HepG2 (cell line): ENCODE results near the gene TK2. TPM values are rescaled to one million over a fixed set of nuclear protein-coding genes. Genes with fewer than 3 reads are reported as not detected.

Source experiments
- EP300 ChIP-seq, 3 experiments: sonication (generic) in 1 of 3; formaldehyde crosslinking in 1 of 3; IDR thresholded peaks; 2 replicates each; pipeline versions ENCODE4 v1.5.1 to v1.6.1; 2011 to 2020; ENCODE audit warnings: low read depth in 2 of 3, low read length in 2 of 3, borderline replicate concordance in 1 of 3, improper control_type of control experiment in 1 of 3, mild to moderate bottlenecking in 1 of 3, missing genetic modification reagents in 1 of 3, moderate library complexity in 1 of 3
- ERF ChIP-seq: IDR thresholded peaks from 2 replicates; pipeline ENCODE4 v1.6.1; 2018; ENCODE audit warnings: missing biosample characterization, missing genetic modification reagents
- ETV5 ChIP-seq: IDR thresholded peaks from 2 replicates; pipeline ENCODE4 v1.6.1; 2018; ENCODE audit warnings: missing biosample characterization, missing genetic modification reagents, inconsistent platforms, borderline replicate concordance
- FOXP1 ChIP-seq, 2 experiments: fragments of 450-650 bp in 1 of 2; IDR thresholded peaks; 2 replicates each; pipeline ENCODE4 v1.6.1; 2017 to 2018; ENCODE audit warnings: antibody characterized with exemption in 1 of 2
- HMG20B ChIP-seq: conservative IDR thresholded peaks from 2 replicates; pipeline ENCODE4 v1.6.1; 2016; ENCODE audit warnings: missing genetic modification reagents, missing compliant biosample characterization
- KDM2A ChIP-seq: sonication (generic); formaldehyde crosslinking; IDR thresholded peaks from 2 replicates; pipeline ENCODE4 v1.4.0; 2020; ENCODE audit warnings: low read depth, missing genetic modification reagents, borderline replicate concordance
- KLF11 ChIP-seq: IDR thresholded peaks from 2 replicates; pipeline ENCODE4 v1.6.1; 2016; ENCODE audit warnings: missing compliant biosample characterization
- MXI1 ChIP-seq: IDR thresholded peaks from 3 replicates; pipeline ENCODE4 v1.6.1; 2012; ENCODE audit warnings: low read depth, low read length, inconsistent platforms, borderline replicate concordance
- NFE2L2 ChIP-seq: fragments of 150-350 bp; IDR thresholded peaks from 2 replicates; pipeline ENCODE4 v1.6.1; 2014; ENCODE audit warnings: low read length
- NR2F1 ChIP-seq, 2 experiments: fragments of 450-650 bp in 1 of 2; formaldehyde crosslinking in 1 of 2; IDR thresholded peaks; 2 replicates each; pipeline versions ENCODE4 v1.5.0 to v1.6.1; 2016 to 2020; ENCODE audit warnings: mild to moderate bottlenecking in 1 of 2, missing compliant biosample characterization in 1 of 2, missing genetic modification reagents in 1 of 2, moderate library complexity in 1 of 2
- RORA ChIP-seq: sonication (generic); formaldehyde crosslinking; IDR thresholded peaks from 2 replicates; pipeline ENCODE4 v1.5.0; 2020; ENCODE audit warnings: mild to moderate bottlenecking, missing genetic modification reagents, moderate library complexity
- SOX6 ChIP-seq, 2 experiments: fragments of 450-650 bp in 1 of 2; sonication (generic) in 1 of 2; formaldehyde crosslinking in 1 of 2; IDR thresholded peaks; 2 replicates each; pipeline versions ENCODE4 v1.4.0 to v1.6.1; 2017 to 2020; ENCODE audit warnings: antibody characterized with exemption in 1 of 2, mild to moderate bottlenecking in 1 of 2, missing genetic modification reagents in 1 of 2
- TEAD3 ChIP-seq: optimal IDR thresholded peaks from 2 replicates; pipeline ENCODE3; 2016; ENCODE audit warnings: borderline replicate concordance
- TSC22D2 ChIP-seq: sonication (generic); formaldehyde crosslinking; IDR thresholded peaks from 2 replicates; pipeline ENCODE4 v1.5.1; 2020; ENCODE audit warnings: missing genetic modification reagents, mild to moderate bottlenecking, borderline replicate concordance
- ZBTB7B ChIP-seq: sonication (generic); formaldehyde crosslinking; IDR thresholded peaks from 2 replicates; pipeline ENCODE4 v1.4.0; 2020; ENCODE audit warnings: missing genetic modification reagents
- ZFX ChIP-seq: sonication (generic); formaldehyde crosslinking; IDR thresholded peaks from 2 replicates; pipeline ENCODE4 v1.4.0; 2020; ENCODE audit warnings: mild to moderate bottlenecking, low read depth, missing genetic modification reagents, moderate library complexity
- ZFYVE20 ChIP-seq: sonication (generic); formaldehyde crosslinking; IDR thresholded peaks from 2 replicates; pipeline ENCODE4 v1.8.0; 2023; ENCODE audit warnings: low read depth, mild to moderate bottlenecking, moderate library complexity, missing genetic modification reagents, borderline replicate concordance
- ZNF264 ChIP-seq: sonication (generic); formaldehyde crosslinking; IDR thresholded peaks from 2 replicates; pipeline ENCODE4 v1.4.0; 2020; ENCODE audit warnings: missing genetic modification reagents
- ZNF333 ChIP-seq: sonication (generic); formaldehyde crosslinking; IDR thresholded peaks from 2 replicates; pipeline ENCODE4 v1.4.0; 2020; ENCODE audit warnings: mild to moderate bottlenecking, missing genetic modification reagents, borderline replicate concordance
- ZNF382 ChIP-seq: sonication (generic); formaldehyde crosslinking; IDR thresholded peaks from 2 replicates; pipeline ENCODE4 v1.5.0; 2020; ENCODE audit warnings: missing genetic modification reagents, mild to moderate bottlenecking, borderline replicate concordance
- polyA plus RNA-seq, 8 experiments: library from polyadenylated mRNA; depleted of rRNA in 3 of 8; stranded (reverse) in 7 of 8; unstranded in 1 of 8; fragments of >200 nt; fragmentation: Illumina TruSeq in 4 of 8; extraction: Trizol in 4 of 8; gene quantifications; 2 replicates each; pipeline versions ENCODE4 v1.2.1 to v1.2.3, GENCODE V29; 2011 to 2016; ENCODE audit warnings: low read depth in 4 of 8, missing spikeins in 1 of 8, mixed read lengths in 1 of 8; ENCODE audit not compliant: insufficient read depth in 1 of 8
- total RNA-seq, 5 experiments: library from RNA; depleted of rRNA; stranded (reverse); fragments of >200 nt; fragmentation: Illumina TruSeq; extraction: Trizol; gene quantifications; 2 replicates each; pipeline ENCODE4 v1.2.3, GENCODE V29; 2016; ENCODE audit warnings: low read depth in 1 of 5
- TF ChIP-seq, protein P1 (sequence below): sonication (generic); formaldehyde crosslinking; IDR thresholded peaks from 2 replicates; pipeline ENCODE4 v1.4.0; 2020; ENCODE audit warnings: missing genetic modification reagents, borderline replicate concordance
- TF ChIP-seq, protein P2 (sequence below): sonication (generic); formaldehyde crosslinking; IDR thresholded peaks from 2 replicates; pipeline ENCODE4 v1.4.0; 2020; ENCODE audit warnings: mild to moderate bottlenecking, missing genetic modification reagents
- TF ChIP-seq, protein P3 (sequence below): sonication (generic); formaldehyde crosslinking; IDR thresholded peaks from 2 replicates; pipeline ENCODE4 v1.5.1; 2020; ENCODE audit warnings: mild to moderate bottlenecking, missing genetic modification reagents, moderate library complexity

Gene TK2
- total and polyA plus RNA-seq, 2 of the 13 experiments (the other 11 are each of a cell fraction or from before 2014, with no cell fraction given), result 18.7 to 21.0 TPM

- TF ChIP-seq, protein P1, sequence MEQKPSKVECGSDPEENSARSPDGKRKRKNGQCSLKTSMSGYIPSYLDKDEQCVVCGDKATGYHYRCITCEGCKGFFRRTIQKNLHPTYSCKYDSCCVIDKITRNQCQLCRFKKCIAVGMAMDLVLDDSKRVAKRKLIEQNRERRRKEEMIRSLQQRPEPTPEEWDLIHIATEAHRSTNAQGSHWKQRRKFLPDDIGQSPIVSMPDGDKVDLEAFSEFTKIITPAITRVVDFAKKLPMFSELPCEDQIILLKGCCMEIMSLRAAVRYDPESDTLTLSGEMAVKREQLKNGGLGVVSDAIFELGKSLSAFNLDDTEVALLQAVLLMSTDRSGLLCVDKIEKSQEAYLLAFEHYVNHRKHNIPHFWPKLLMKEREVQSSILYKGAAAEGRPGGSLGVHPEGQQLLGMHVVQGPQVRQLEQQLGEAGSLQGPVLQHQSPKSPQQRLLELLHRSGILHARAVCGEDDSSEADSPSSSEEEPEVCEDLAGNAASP (CRISPR knock-in tag), result peak; percentile 91; the same call in 1 of the 2 replicates
- TF ChIP-seq SOX6 (IDR thresholded peaks at IDR 0.05) (no peak), SOX6 (CRISPR knock-in tag; IDR thresholded peaks at IDR 0.05) (peak; percentile 96), MXI1 (peak; percentile 89; the same call in 2 of the 3 replicates), ZFX (CRISPR knock-in tag) (no peak), ERF (CRISPR knock-in tag) (no peak), RORA (CRISPR knock-in tag) (no peak), TEAD3 (CRISPR knock-in tag) (peak; percentile 96), ZFYVE20 (0 out of 2 replicates have a peak, but pooled peaks have one; percentile 16), EP300 (IDR thresholded peaks at IDR 0.05; ENCODE audit: low read depth in 2 of 2, low read length in 2 of 2) (peak in 1 of 2 experiments; percentile 60; a peak in 2 of 4 replicates), EP300 (CRISPR knock-in tag; IDR thresholded peaks at IDR 0.05; ENCODE audit: borderline replicate concordance) (no peak; the same call in 1 of the 2 replicates), ETV5 (CRISPR knock-in tag) (peak; percentile 76), ZNF333 (CRISPR knock-in tag) (no peak), KLF11 (peak; percentile 23; the same call in 1 of the 2 replicates), ZNF382 (CRISPR knock-in tag) (no peak), TSC22D2 (CRISPR knock-in tag) (no peak), KDM2A (peak; percentile 8; the same call in 1 of the 2 replicates), FOXP1 (IDR thresholded peaks at IDR 0.05) (peak; percentile 19; the same call in 1 of the 2 replicates), FOXP1 (CRISPR knock-in tag; IDR thresholded peaks at IDR 0.05) (peak; percentile 71), ZNF264 (CRISPR knock-in tag) (no peak), NR2F1 (CRISPR knock-in tag; IDR thresholded peaks at IDR 0.05) (0 out of 4 replicates have a peak, but pooled peaks of 1 of the 2 experiments have one; percentile 28), HMG20B (CRISPR knock-in tag) (no peak), NFE2L2 (0 out of 2 replicates have a peak, but pooled peaks have one; percentile 10), ZBTB7B (CRISPR knock-in tag) (0 out of 2 replicates have a peak, but pooled peaks have one; percentile 17)
- TF ChIP-seq, protein P2, sequence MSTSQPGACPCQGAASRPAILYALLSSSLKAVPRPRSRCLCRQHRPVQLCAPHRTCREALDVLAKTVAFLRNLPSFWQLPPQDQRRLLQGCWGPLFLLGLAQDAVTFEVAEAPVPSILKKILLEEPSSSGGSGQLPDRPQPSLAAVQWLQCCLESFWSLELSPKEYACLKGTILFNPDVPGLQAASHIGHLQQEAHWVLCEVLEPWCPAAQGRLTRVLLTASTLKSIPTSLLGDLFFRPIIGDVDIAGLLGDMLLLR (CRISPR knock-in tag), result 0 out of 2 replicates have a peak, but pooled peaks have one; percentile 32
- TF ChIP-seq, protein P3, sequence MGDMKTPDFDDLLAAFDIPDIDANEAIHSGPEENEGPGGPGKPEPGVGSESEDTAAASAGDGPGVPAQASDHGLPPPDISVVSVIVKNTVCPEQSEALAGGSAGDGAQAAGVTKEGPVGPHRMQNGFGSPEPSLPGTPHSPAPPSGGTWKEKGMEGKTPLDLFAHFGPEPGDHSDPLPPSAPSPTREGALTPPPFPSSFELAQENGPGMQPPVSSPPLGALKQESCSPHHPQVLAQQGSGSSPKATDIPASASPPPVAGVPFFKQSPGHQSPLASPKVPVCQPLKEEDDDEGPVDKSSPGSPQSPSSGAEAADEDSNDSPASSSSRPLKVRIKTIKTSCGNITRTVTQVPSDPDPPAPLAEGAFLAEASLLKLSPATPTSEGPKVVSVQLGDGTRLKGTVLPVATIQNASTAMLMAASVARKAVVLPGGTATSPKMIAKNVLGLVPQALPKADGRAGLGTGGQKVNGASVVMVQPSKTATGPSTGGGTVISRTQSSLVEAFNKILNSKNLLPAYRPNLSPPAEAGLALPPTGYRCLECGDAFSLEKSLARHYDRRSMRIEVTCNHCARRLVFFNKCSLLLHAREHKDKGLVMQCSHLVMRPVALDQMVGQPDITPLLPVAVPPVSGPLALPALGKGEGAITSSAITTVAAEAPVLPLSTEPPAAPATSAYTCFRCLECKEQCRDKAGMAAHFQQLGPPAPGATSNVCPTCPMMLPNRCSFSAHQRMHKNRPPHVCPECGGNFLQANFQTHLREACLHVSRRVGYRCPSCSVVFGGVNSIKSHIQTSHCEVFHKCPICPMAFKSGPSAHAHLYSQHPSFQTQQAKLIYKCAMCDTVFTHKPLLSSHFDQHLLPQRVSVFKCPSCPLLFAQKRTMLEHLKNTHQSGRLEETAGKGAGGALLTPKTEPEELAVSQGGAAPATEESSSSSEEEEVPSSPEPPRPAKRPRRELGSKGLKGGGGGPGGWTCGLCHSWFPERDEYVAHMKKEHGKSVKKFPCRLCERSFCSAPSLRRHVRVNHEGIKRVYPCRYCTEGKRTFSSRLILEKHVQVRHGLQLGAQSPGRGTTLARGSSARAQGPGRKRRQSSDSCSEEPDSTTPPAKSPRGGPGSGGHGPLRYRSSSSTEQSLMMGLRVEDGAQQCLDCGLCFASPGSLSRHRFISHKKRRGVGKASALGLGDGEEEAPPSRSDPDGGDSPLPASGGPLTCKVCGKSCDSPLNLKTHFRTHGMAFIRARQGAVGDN (CRISPR knock-in tag), result no peak; the same call in 1 of the 2 replicates
These were observed 36.7 kb downstream of the TK2 start (continued) for GRCh38 chr16:66513111-66513723.
